Measurements from ENCODE around the gene STIM1. TPM values are rescaled to one million over a fixed set of nuclear protein-coding genes. Genes with fewer than 3 reads are reported as not detected.

Gene STIM1
- total and polyA plus RNA-seq, 4 donors = 12.1 to 56.4 (median 41.2) TPM

DNA sequence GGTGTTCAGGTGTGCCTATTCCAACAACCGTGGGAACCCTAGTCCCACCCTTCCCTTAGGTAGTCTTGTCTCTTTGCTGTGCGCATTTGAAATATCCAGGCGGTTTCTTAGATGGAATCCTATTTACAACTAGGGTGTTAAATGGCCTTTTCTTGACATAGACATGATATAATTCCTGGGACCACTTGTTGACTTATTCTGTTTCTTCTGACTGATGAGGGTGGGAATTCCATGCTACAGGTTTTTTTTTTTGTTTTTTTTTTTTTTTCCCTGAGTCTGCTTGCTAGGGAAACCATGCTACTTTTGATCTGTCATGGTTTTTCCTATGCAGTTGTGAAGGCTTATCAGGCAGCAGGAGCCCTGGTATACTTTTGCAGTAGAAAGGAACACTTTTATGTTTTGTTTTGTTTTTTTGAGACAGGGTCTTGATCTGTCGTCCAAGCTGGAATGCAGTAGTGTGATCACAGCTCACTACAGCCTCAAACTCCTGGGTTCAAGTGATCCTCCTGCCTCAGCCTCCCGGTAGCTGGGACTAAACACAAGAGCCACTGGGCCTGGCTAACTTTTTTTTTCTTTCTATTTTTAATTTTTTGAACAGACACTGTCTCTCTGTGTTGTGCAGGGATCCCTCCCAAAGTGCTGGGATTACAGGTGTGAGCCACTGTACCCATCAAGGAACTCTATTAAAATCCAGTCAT, 1.5 kb downstream of the STIM1 start:
- DNase-seq (no peak), ATAC-seq (ENCODE audit: insufficient read depth, low FRiP score) (no peak)
- H3K36me3 ChIP-seq (ENCODE audit: control insufficient read depth in 4 of 4, insufficient read depth in 4 of 4, low read length in 4 of 4) = no peaks in the 10 kb centered on the region
- no peaks in the 10 kb centered on the region for H3K27me3 ChIP-seq (ENCODE audit: control insufficient read depth in 3 of 3, insufficient read depth in 3 of 3, low read length in 2 of 3)
- H3K27ac ChIP-seq (ENCODE audit: low read depth in 1 of 2, low read length in 1 of 2) = no peak overlapping the region
- TF ChIP-seq, protein P1, sequence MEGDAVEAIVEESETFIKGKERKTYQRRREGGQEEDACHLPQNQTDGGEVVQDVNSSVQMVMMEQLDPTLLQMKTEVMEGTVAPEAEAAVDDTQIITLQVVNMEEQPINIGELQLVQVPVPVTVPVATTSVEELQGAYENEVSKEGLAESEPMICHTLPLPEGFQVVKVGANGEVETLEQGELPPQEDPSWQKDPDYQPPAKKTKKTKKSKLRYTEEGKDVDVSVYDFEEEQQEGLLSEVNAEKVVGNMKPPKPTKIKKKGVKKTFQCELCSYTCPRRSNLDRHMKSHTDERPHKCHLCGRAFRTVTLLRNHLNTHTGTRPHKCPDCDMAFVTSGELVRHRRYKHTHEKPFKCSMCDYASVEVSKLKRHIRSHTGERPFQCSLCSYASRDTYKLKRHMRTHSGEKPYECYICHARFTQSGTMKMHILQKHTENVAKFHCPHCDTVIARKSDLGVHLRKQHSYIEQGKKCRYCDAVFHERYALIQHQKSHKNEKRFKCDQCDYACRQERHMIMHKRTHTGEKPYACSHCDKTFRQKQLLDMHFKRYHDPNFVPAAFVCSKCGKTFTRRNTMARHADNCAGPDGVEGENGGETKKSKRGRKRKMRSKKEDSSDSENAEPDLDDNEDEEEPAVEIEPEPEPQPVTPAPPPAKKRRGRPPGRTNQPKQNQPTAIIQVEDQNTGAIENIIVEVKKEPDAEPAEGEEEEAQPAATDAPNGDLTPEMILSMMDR (IDR thresholded peaks at IDR 0.05; ENCODE audit: control extremely low read depth, extremely low read depth) = no peak
- 68 to 77% methylated on average over 5 of the region's 5 CpGs for WGBS, 2 donors
- no peaks in the 10 kb centered on the region for H3K9me3 ChIP-seq (ENCODE audit: control insufficient read depth in 4 of 4, insufficient read depth in 3 of 4, low read length in 3 of 4)
- peak overlapping the region in 1 of 2 donors; percentile 46 for H3K9ac ChIP-seq (ENCODE audit: insufficient read depth in 1 of 2, low read length in 2 of 2)
- H3K4me3 ChIP-seq = no peak overlapping the region
- H3K4me1 ChIP-seq (ENCODE audit: control insufficient read depth in 5 of 5, insufficient read depth in 5 of 5, low read length in 5 of 5) = peaks cover 4 to 50% (median 29%) of the 10 kb centered on the region in 5 donors

DNA sequence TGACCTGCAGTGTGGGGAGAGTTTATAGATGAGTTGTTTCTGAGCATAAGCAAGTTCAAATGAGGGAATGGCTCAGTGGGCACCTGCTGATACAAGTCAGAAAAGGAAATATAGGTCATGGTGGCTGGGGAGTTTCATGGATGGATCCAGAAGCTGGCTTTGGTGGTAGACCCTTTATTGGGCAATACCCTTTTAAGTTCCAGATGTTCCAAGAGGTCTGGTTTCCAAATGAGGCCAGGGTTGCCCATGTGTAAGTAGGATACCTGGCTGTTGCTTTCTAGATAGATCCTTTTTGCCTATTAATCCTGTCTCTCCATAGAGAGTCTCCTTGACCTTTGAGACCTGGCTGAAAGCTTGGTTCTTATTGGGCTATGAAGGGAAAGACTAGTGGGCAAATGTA, 2.2 kb downstream of the STIM1 start:
- Histone ChIP-seq H3K27me3 (ENCODE audit: control insufficient read depth in 3 of 3, insufficient read depth in 3 of 3, low read length in 2 of 3) (no peaks in the 10 kb centered on the region), H3K4me3 (no peak overlapping the region), H3K27ac (ENCODE audit: low read depth in 1 of 2, low read length in 1 of 2) (no peak overlapping the region), H3K9me3 (ENCODE audit: control insufficient read depth in 4 of 4, insufficient read depth in 3 of 4, low read length in 3 of 4) (no peaks in the 10 kb centered on the region), H3K4me1 (ENCODE audit: control insufficient read depth in 5 of 5, insufficient read depth in 5 of 5, low read length in 5 of 5) (peaks cover 4 to 50% (median 29%) of the 10 kb centered on the region in 5 donors), H3K36me3 (ENCODE audit: control insufficient read depth in 4 of 4, insufficient read depth in 4 of 4, low read length in 4 of 4) (no peaks in the 10 kb centered on the region), H3K9ac (ENCODE audit: insufficient read depth in 1 of 2, low read length in 2 of 2) (no peak overlapping the region)
- DNase-seq = no peak
- ATAC-seq (ENCODE audit: insufficient read depth, low FRiP score) = no peak
- TF ChIP-seq, protein P1 (IDR thresholded peaks at IDR 0.05; ENCODE audit: control extremely low read depth, extremely low read depth) = no peak

DNA sequence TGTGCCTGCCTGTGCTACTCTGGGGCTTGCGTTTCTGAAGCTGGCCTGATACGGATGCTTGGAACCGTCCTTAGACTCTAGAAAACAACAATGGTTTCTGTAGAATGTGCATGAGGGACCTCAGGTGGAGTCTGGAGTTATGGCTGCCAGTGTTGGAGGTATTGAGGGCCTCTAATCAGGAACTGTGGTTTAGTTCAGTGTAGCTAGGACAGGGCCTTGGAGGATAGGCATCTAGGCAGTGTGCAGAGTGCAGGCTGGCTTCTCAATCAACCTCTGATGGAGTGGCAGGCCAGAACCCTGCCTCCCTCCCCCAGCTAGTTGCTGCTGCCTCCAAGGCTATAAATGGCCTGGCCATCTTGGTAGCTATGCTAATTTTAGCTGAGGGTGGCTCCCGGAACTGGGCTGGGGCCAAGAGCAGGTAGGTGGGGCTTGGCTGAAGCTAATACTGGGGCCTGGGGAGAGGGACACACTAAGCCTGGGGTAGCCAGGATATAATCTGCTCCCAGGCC, 4.0 kb downstream of the STIM1 start:
- H3K9me3 ChIP-seq (ENCODE audit: control insufficient read depth in 4 of 4, insufficient read depth in 3 of 4, low read length in 3 of 4) = no peaks in the 10 kb centered on the region
- no peak overlapping the region for H3K4me3 ChIP-seq
- H3K27ac ChIP-seq (ENCODE audit: low read depth in 1 of 2, low read length in 1 of 2) = peak overlapping the region; percentile 17 to 34
- H3K27me3 ChIP-seq (ENCODE audit: control insufficient read depth in 3 of 3, insufficient read depth in 3 of 3, low read length in 2 of 3) = no peaks in the 10 kb centered on the region
- no peak for ATAC-seq (ENCODE audit: insufficient read depth, low FRiP score)
- DNase-seq = no peak
- no peaks in the 10 kb centered on the region for H3K36me3 ChIP-seq (ENCODE audit: control insufficient read depth in 4 of 4, insufficient read depth in 4 of 4, low read length in 4 of 4)
- no peak overlapping the region for H3K9ac ChIP-seq (ENCODE audit: insufficient read depth in 1 of 2, low read length in 2 of 2)
- WGBS, 2 donors = 74 to 76% methylated on average over 4 of the region's 4 CpGs
- TF ChIP-seq, protein P1 (IDR thresholded peaks at IDR 0.05; ENCODE audit: control extremely low read depth, extremely low read depth) = no peak
- H3K4me1 ChIP-seq (ENCODE audit: control insufficient read depth in 5 of 5, insufficient read depth in 5 of 5, low read length in 5 of 5) = peaks cover 4 to 47% (median 26%) of the 10 kb centered on the region in 5 donors
